HG02610 (cell line): ENCODE data around the gene PDE1A.
"Not testable (repeated sequence)": the region's sequence is repeated elsewhere in the genome, so short reads cannot be mapped to it uniquely, and the experiment has no call there.

ENCODE experiments used
- ATAC-seq: cut with Tn5 transposase; IDR thresholded peaks from one replicate; pipeline ENCODE4 v1.9.1; 2021; ENCODE audit warnings: mild to moderate bottlenecking, moderate library complexity; ENCODE audit not compliant: unreplicated experiment

PDE1A gene

GRCh38 chr2:182281276-182281675, 145.6 kb downstream of the PDE1A start:
- ATAC-seq: no peak

GRCh38 chr2:182280118-182280517, 146.7 kb downstream of the PDE1A start:
- no peak for ATAC-seq

- ATAC-seq: not testable (repeated sequence)
Observed at GRCh38 chr2:182276662-182277061, 150.2 kb downstream of the PDE1A start.

GRCh38 chr2:182267971-182268370, 158.9 kb downstream of the PDE1A start:
- no peak for ATAC-seq

- ATAC-seq: no peak
Observed at GRCh38 chr2:182266909-182267308, 159.9 kb downstream of the PDE1A start.

GRCh38 chr2:182265718-182266117, 161.1 kb downstream of the PDE1A start:
- ATAC-seq: no peak

- ATAC-seq: no peak
Observed at GRCh38 chr2:182261860-182262387, 164.9 kb downstream of the PDE1A start.

GRCh38 chr2:182259629-182260150, 167.1 kb downstream of the PDE1A start:
- no peak for ATAC-seq

- no peak for ATAC-seq
Observed at GRCh38 chr2:182252534-182252933, 174.3 kb downstream of the PDE1A start.

- no peak for ATAC-seq
Observed at GRCh38 chr2:182248898-182249297, 177.9 kb downstream of the PDE1A start.

GRCh38 chr2:182248362-182248761, 178.5 kb downstream of the PDE1A start:
- no peak for ATAC-seq

- no peak for ATAC-seq
Observed at GRCh38 chr2:182247831-182248230, 179.0 kb downstream of the PDE1A start.

- peak; percentile 85 for ATAC-seq
Observed at GRCh38 chr2:182245963-182246362, 180.9 kb downstream of the PDE1A start.

- ATAC-seq: no peak
Observed at GRCh38 chr2:182242609-182243008, 184.2 kb downstream of the PDE1A start.

- ATAC-seq: no peak
Observed at GRCh38 chr2:182241936-182242335, 184.9 kb downstream of the PDE1A start.

- peak; percentile 100 for ATAC-seq
Observed at GRCh38 chr2:182240862-182241371, 185.9 kb downstream of the PDE1A start.

- ATAC-seq: no peak
Observed at GRCh38 chr2:182230561-182230960, 196.3 kb downstream of the PDE1A start.

- ATAC-seq: no peak
Observed at GRCh38 chr2:182229297-182229696, 197.5 kb downstream of the PDE1A start.

- ATAC-seq: no peak
Observed at GRCh38 chr2:182228741-182229140, 198.1 kb downstream of the PDE1A start.

- ATAC-seq: no peak
Observed at GRCh38 chr2:182228073-182228473, 198.8 kb downstream of the PDE1A start.

- no peak for ATAC-seq
Observed at GRCh38 chr2:182226807-182227206, 200.0 kb downstream of the PDE1A start.

- ATAC-seq: no peak
Observed at GRCh38 chr2:182224669-182225068, 202.2 kb downstream of the PDE1A start.

GRCh38 chr2:182220998-182221397, 205.8 kb downstream of the PDE1A start:
- ATAC-seq: no peak
